GM19467 (cell line): ENCODE data around the gene CDR2.
"Not testable (repeated sequence)": the region's sequence is repeated elsewhere in the genome, so short reads cannot be mapped to it uniquely, and the experiment has no call there.

Source experiments
- ATAC-seq: cut with Tn5 transposase; IDR thresholded peaks from one replicate; pipeline ENCODE4 v1.9.1; 2021; ENCODE audit warnings: mild to moderate bottlenecking, moderate library complexity; ENCODE audit not compliant: unreplicated experiment

CDR2 gene

GRCh38 chr16:22374311-22375116 is at the start of gene CDR2:
TSS of gene CDR2 (minus strand) at chr16:22374619. CDS start at chr16:22374309, 310 bp downstream.
- peak; percentile 87 for ATAC-seq

GRCh38 chr16:22423716-22424115 is 49.3 kb upstream of the CDR2 start:
- ATAC-seq = no peak

GRCh38 chr16:22421136-22421535 is 46.7 kb upstream of the CDR2 start:
- ATAC-seq = no peak

- ATAC-seq = no peak
Measured at GRCh38 chr16:22420606-22421135, 46.3 kb upstream of the CDR2 start.

GRCh38 chr16:22419908-22420307 is 45.5 kb upstream of the CDR2 start:
- ATAC-seq = no peak

GRCh38 chr16:22418826-22419225 is 44.4 kb upstream of the CDR2 start:
- ATAC-seq = no peak

GRCh38 chr16:22417798-22418197 is 43.4 kb upstream of the CDR2 start:
- not testable (repeated sequence) for ATAC-seq

GRCh38 chr16:22417019-22417418 is 42.6 kb upstream of the CDR2 start:
- ATAC-seq = no peak

- no peak for ATAC-seq
Measured at GRCh38 chr16:22413819-22414218, 39.4 kb upstream of the CDR2 start.

GRCh38 chr16:22407486-22407885 is 33.1 kb upstream of the CDR2 start:
- ATAC-seq = no peak

GRCh38 chr16:22402191-22402590 is 27.8 kb upstream of the CDR2 start:
- no peak for ATAC-seq

GRCh38 chr16:22400900-22401299 is 26.5 kb upstream of the CDR2 start:
- no peak for ATAC-seq

- ATAC-seq = no peak
Measured at GRCh38 chr16:22397931-22398330, 23.5 kb upstream of the CDR2 start.

- ATAC-seq = no peak
Measured at GRCh38 chr16:22397464-22397863, 23.0 kb upstream of the CDR2 start.

GRCh38 chr16:22395960-22396359 is 21.5 kb upstream of the CDR2 start:
- no peak for ATAC-seq

GRCh38 chr16:22394121-22394520 is 19.7 kb upstream of the CDR2 start:
- no peak for ATAC-seq

GRCh38 chr16:22388101-22388644 is 13.8 kb upstream of the CDR2 start:
- no peak for ATAC-seq

- no peak for ATAC-seq
Measured at GRCh38 chr16:22386976-22387375, 12.6 kb upstream of the CDR2 start.

- no peak for ATAC-seq
Measured at GRCh38 chr16:22385196-22385595, 10.8 kb upstream of the CDR2 start.

- ATAC-seq = no peak
Measured at GRCh38 chr16:22383827-22384226, 9.4 kb upstream of the CDR2 start.

- ATAC-seq = no peak
Measured at GRCh38 chr16:22381392-22381791, 7.0 kb upstream of the CDR2 start.

- ATAC-seq = no peak
Measured at GRCh38 chr16:22380529-22380928, 6.1 kb upstream of the CDR2 start.
